Kidney (tissue), 14 donors: ENCODE results near the gene ERBB4. TPM values are rescaled to one million over a fixed set of nuclear protein-coding genes. Genes with fewer than 3 reads are reported as not detected.
A peak's percentile ranks its signal among the peaks of the same experiment; 100 is the strongest.

ENCODE experiments used
- DNase-seq, 5 donors: peaks; one replicate each; pipeline ENCODE4 v3.0.0-alpha.2; 2013 to 2020
- FAIRE-seq: peaks from 2 replicates; lab custom pipeline; 2012; peaks lifted over from hg19 to GRCh38; lab: Jason Lieb, UNC
- H3K27ac ChIP-seq, 2 donors: one replicate each; pipeline ENCODE4 v1.7.0; 2013; ENCODE audit warnings: low read depth in 2 of 2, low read length in 2 of 2, inconsistent platforms in 1 of 2
- H3K27me3 ChIP-seq: one replicate; pipeline ENCODE4 v1.7.1; 2013; ENCODE audit warnings: low read length, inconsistent platforms; ENCODE audit not compliant: control insufficient read depth, insufficient read depth
- H3K36me3 ChIP-seq, 3 donors: one replicate each; pipeline versions ENCODE4 v1.7.0 to v1.7.1; 2013; ENCODE audit warnings: low read length in 3 of 3, control low read depth in 1 of 3, inconsistent platforms in 1 of 3; ENCODE audit not compliant: insufficient read depth in 3 of 3, control insufficient read depth in 2 of 3
- H3K4me1 ChIP-seq, 3 donors: one replicate each; pipeline versions ENCODE4 v1.7.0 to v1.7.1; 2013; ENCODE audit warnings: low read length in 3 of 3, inconsistent platforms in 1 of 3, low read depth in 1 of 3; ENCODE audit not compliant: control insufficient read depth in 2 of 3, insufficient read depth in 2 of 3
- H3K4me3 ChIP-seq, 3 donors: one replicate each; pipeline versions ENCODE4 v1.7.0 to v1.8.1; 2013; ENCODE audit warnings: low read length in 3 of 3, control low read depth in 1 of 3, inconsistent platforms in 1 of 3
- H3K9ac ChIP-seq, 3 donors: one replicate each; pipeline versions ENCODE4 v1.7.0 to v1.7.1; 2013; ENCODE audit warnings: low read length in 3 of 3, control low read depth in 1 of 3, inconsistent platforms in 1 of 3
- H3K9me3 ChIP-seq, 3 donors: one replicate each; pipeline versions ENCODE4 v1.7.0 to v1.7.1; 2013; ENCODE audit warnings: low read length in 3 of 3, control low read depth in 1 of 3, inconsistent platforms in 1 of 3; ENCODE audit not compliant: control insufficient read depth in 2 of 3, insufficient read depth in 1 of 3
- CTCF ChIP-seq: IDR thresholded peaks from 3 replicates; pipeline ENCODE4 v1.5.1; 2012; ENCODE audit warnings: mild to moderate bottlenecking, moderate library complexity, borderline replicate concordance; ENCODE audit not compliant: insufficient read depth; ENCODE audit errors: extremely low read depth
- intact Hi-C: fragments of 100-400 bp; cut with DNase I; formaldehyde crosslinking; loops from one replicate; pipeline ENCODE4 v1.11.1; 2022
- polyA plus RNA-seq: library from polyadenylated mRNA; stranded (reverse); fragments of 350-450 nt; fragmentation: Illumina TruSeq; extraction: RNeasy Lipid Tissue Mini Kit (QIAGEN cat#74804); gene quantifications from one replicate; pipeline ENCODE4 v1.2.3, GENCODE V29; 2014; ENCODE audit warnings: low read depth, low replicate concordance; ENCODE audit not compliant: insufficient read depth
- total RNA-seq: library from RNA; stranded (reverse); fragmentation: NEBNext Ultra II Directional; extraction: Animal tissue kit (Norgen Biotek cat#: 25700); gene quantifications from one replicate; pipeline ENCODE4 v1.2.1, GENCODE V29; 2021
- donor health status: control.
- donor health status: control.
- donor health status: control.
- donor health status: control.
- donor health status: control.
- donor health status: DM: yes; HTN: yes; CAD: no.
- donor health status: Normal renal cell carcinoma (clear cell type).

ERBB4 gene
- total and polyA plus RNA-seq, 2 donors from 2014 or later = 3.9 to 152 TPM

- Histone ChIP-seq H3K27me3 (no peaks in the 10 kb centered on the region), H3K4me3 (no peak overlapping the region), H3K9me3 (no peaks in the 10 kb centered on the region), H3K36me3 (no peaks in the 10 kb centered on the region), H3K4me1 (peaks cover 0 to 4% (median 0%) of the 10 kb centered on the region in 3 donors), H3K27ac (no peak overlapping the region), H3K9ac (no peak overlapping the region)
- TF ChIP-seq CTCF = no peak
- intact Hi-C loops = no loop called here
- FAIRE-seq (no peak), DNase-seq (peak in 2 of 5 donors; percentile 35 to 36)
These were observed 89.9 kb downstream of the ERBB4 start for GRCh38 chr2:212448698-212449097.

GRCh38 chr2:212441821-212442220 is 96.8 kb downstream of the ERBB4 start:
- intact Hi-C loops = no loop called here
- no peak for TF ChIP-seq CTCF
- DNase-seq (no peak), FAIRE-seq (no peak)
- H3K9me3 ChIP-seq = peaks cover 0 to 15% (median 0%) of the 10 kb centered on the region in 3 donors
- no peaks in the 10 kb centered on the region for H3K27me3 ChIP-seq
- no peaks in the 10 kb centered on the region for H3K36me3 ChIP-seq
- H3K27ac ChIP-seq = no peak overlapping the region
- no peaks in the 10 kb centered on the region for H3K4me1 ChIP-seq
- H3K4me3 ChIP-seq = no peak overlapping the region
- no peak overlapping the region for H3K9ac ChIP-seq

- Histone ChIP-seq H3K9ac (no peak overlapping the region), H3K4me3 (no peak overlapping the region), H3K4me1 (no peaks in the 10 kb centered on the region), H3K27ac (no peak overlapping the region), H3K36me3 (no peaks in the 10 kb centered on the region), H3K9me3 (peaks cover 0 to 15% (median 0%) of the 10 kb centered on the region in 3 donors), H3K27me3 (no peaks in the 10 kb centered on the region)
- TF ChIP-seq CTCF = no peak
- DNase-seq (no peak), FAIRE-seq (no peak)
- intact Hi-C loops = no loop called here
These were observed 97.5 kb downstream of the ERBB4 start for GRCh38 chr2:212441141-212441540.
